Measurements from ENCODE around the gene MTCL1.

The MTCL1 gene

GRCh38 chr18:8825273-8825672, 119.9 kb downstream of the MTCL1 start:
- no peak overlapping the region for H2AFZ ChIP-seq
- no peak overlapping the region for H3K27ac ChIP-seq
- no peak for TF ChIP-seq CTCF (IDR thresholded peaks at IDR 0.05)
- no peaks in the 10 kb centered on the region for H3K36me3 ChIP-seq (ENCODE audit: control insufficient read depth, insufficient read depth, low read length)
- H3K27me3 ChIP-seq (ENCODE audit: control insufficient read depth, insufficient read depth, low read length), result no peaks in the 10 kb centered on the region
- H3K79me2 ChIP-seq, result no peaks in the 10 kb centered on the region
- H3K4me2 ChIP-seq (ENCODE audit: low read length), result no peak overlapping the region
- H3K9ac ChIP-seq, result no peak overlapping the region
- no peaks in the 10 kb centered on the region for H3K4me1 ChIP-seq
- H3K9me3 ChIP-seq (ENCODE audit: control insufficient read depth, low read length), result no peaks in the 10 kb centered on the region
- H3K4me3 ChIP-seq (ENCODE audit: low read depth, low read length), result no peak overlapping the region

GRCh38 chr18:8825729-8826375, 120.5 kb downstream of the MTCL1 start:
- Histone ChIP-seq H3K36me3 (ENCODE audit: control insufficient read depth, insufficient read depth, low read length) (no peaks in the 10 kb centered on the region), H2AFZ (no peak overlapping the region), H3K27ac (no peak overlapping the region), H3K9ac (no peak overlapping the region), H3K79me2 (no peaks in the 10 kb centered on the region), H3K27me3 (ENCODE audit: control insufficient read depth, insufficient read depth, low read length) (no peaks in the 10 kb centered on the region), H3K9me3 (ENCODE audit: control insufficient read depth, low read length) (no peaks in the 10 kb centered on the region), H3K4me1 (no peaks in the 10 kb centered on the region), H3K4me3 (ENCODE audit: low read depth, low read length) (no peak overlapping the region), H3K4me2 (ENCODE audit: low read length) (no peak overlapping the region)
- no peak for TF ChIP-seq CTCF (IDR thresholded peaks at IDR 0.05)

- Histone ChIP-seq H3K4me2 (ENCODE audit: low read length) (no peak overlapping the region), H3K79me2 (no peaks in the 10 kb centered on the region), H3K4me1 (no peaks in the 10 kb centered on the region), H3K27me3 (ENCODE audit: control insufficient read depth, insufficient read depth, low read length) (no peaks in the 10 kb centered on the region), H3K36me3 (ENCODE audit: control insufficient read depth, insufficient read depth, low read length) (no peaks in the 10 kb centered on the region), H2AFZ (no peak overlapping the region), H3K9me3 (ENCODE audit: control insufficient read depth, low read length) (no peaks in the 10 kb centered on the region), H3K4me3 (ENCODE audit: low read depth, low read length) (no peak overlapping the region), H3K9ac (no peak overlapping the region), H3K27ac (no peak overlapping the region)
- no peak for TF ChIP-seq CTCF (IDR thresholded peaks at IDR 0.05)
Observed at GRCh38 chr18:8826514-8826913, 121.2 kb downstream of the MTCL1 start.

GRCh38 chr18:8826971-8827370, 121.6 kb downstream of the MTCL1 start:
- no peaks in the 10 kb centered on the region for H3K27me3 ChIP-seq (ENCODE audit: control insufficient read depth, insufficient read depth, low read length)
- no peak overlapping the region for H3K4me3 ChIP-seq (ENCODE audit: low read depth, low read length)
- H3K79me2 ChIP-seq, result no peaks in the 10 kb centered on the region
- no peaks in the 10 kb centered on the region for H3K36me3 ChIP-seq (ENCODE audit: control insufficient read depth, insufficient read depth, low read length)
- no peak for TF ChIP-seq CTCF (IDR thresholded peaks at IDR 0.05)
- no peaks in the 10 kb centered on the region for H3K9me3 ChIP-seq (ENCODE audit: control insufficient read depth, low read length)
- no peak overlapping the region for H3K4me2 ChIP-seq (ENCODE audit: low read length)
- H2AFZ ChIP-seq, result no peak overlapping the region
- H3K27ac ChIP-seq, result no peak overlapping the region
- H3K9ac ChIP-seq, result no peak overlapping the region
- H3K4me1 ChIP-seq, result no peaks in the 10 kb centered on the region

GRCh38 chr18:8828300-8828699, 122.9 kb downstream of the MTCL1 start:
- H3K79me2 ChIP-seq, result no peaks in the 10 kb centered on the region
- TF ChIP-seq CTCF (IDR thresholded peaks at IDR 0.05), result no peak
- no peaks in the 10 kb centered on the region for H3K9me3 ChIP-seq (ENCODE audit: control insufficient read depth, low read length)
- no peak overlapping the region for H3K27ac ChIP-seq
- H3K36me3 ChIP-seq (ENCODE audit: control insufficient read depth, insufficient read depth, low read length), result no peaks in the 10 kb centered on the region
- no peak overlapping the region for H3K4me3 ChIP-seq (ENCODE audit: low read depth, low read length)
- H2AFZ ChIP-seq, result no peak overlapping the region
- no peaks in the 10 kb centered on the region for H3K4me1 ChIP-seq
- H3K9ac ChIP-seq, result no peak overlapping the region
- no peak overlapping the region for H3K4me2 ChIP-seq (ENCODE audit: low read length)
- no peaks in the 10 kb centered on the region for H3K27me3 ChIP-seq (ENCODE audit: control insufficient read depth, insufficient read depth, low read length)
